ENCODE data around the gene BTG2.

DNA sequence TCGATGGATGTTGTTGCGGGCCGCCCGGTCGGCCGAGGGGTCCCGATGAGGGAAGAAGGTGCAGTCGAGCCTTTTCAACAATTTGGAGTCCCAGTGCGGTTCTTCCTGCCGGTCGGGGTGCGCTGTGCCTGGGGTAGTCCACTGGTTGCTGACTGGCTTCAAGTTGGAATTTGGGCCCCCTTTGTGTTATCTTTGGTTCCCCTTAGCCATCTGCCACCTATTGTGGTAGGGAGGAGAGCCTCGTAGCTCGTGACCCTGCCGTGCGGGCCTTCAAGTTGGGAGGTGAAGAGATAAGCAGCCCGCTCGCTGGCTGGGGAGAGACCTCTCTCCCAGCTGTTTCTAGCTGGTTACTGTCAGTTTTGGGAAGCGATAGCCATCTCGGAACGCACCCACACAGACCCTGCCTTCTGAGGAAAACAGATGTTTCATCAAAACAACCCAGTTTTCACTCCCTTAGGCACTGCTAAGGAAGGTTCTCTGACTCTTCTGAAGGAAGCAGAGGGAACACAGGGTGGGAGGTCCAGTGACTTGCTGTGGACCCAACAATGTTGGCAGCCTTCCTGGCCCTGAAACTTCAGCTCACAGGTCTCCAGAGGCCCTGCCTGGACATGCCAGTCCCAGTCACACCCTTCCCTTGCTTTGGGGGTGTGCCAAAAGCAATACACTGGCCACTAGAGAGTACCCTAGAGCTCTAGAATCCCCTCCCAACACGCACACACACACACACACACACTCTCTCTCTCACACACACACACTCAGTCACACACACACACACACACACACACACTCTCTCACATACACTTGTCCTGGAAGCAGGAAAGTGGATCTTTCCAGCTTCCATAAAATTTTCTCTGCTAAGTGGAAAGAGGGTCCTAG, 1.0 kb downstream of the BTG2 start:
- TF ChIP-seq CTCF (IDR thresholded peaks at IDR 0.05; ENCODE audit: insufficient read depth, low read length, poor library complexity, severe bottlenecking) (no peak), EZH2phosphoT487 (conservative IDR thresholded peaks at IDR 0.05; ENCODE audit: low read length) (no peak)
